WTC11 (cell line): Measurements from ENCODE around the gene PGP. TPM values are rescaled to one million over a fixed set of nuclear protein-coding genes. Genes with fewer than 3 reads are reported as not detected.

Source experiments
- ATAC-seq: fragments of 200-7000 bp; cut with Tn5 transposase; 2 replicates; pipeline ENCODE4 v1.10.0; 2021; ENCODE audit warnings: mild to moderate bottlenecking, moderate library complexity
- CTCF ChIA-PET: fragments of 300-600 bp; sonication (Branson Sonifier 250); formaldehyde crosslinking; loops from one replicate; lab custom pipeline; 2021; ENCODE audit warnings: antibody characterized with exemption; lab: Charles Lee
- POLR2A ChIA-PET: fragments of 350-600 bp; sonication (Branson Sonifier 250); formaldehyde crosslinking; loops from one replicate; lab custom pipeline; 2021; ENCODE audit warnings: antibody characterized with exemption; lab: Charles Lee
- DNase-seq: peaks from one replicate; pipeline ENCODE4 v3.0.0; 2021; ENCODE audit warnings: low spot score
- H3K27ac Mint-ChIP-seq: 2 replicates; pipeline ENCODE4 v1.8.0; 2021; ENCODE audit warnings: mixed read lengths
- H3K27me3 Mint-ChIP-seq: 2 replicates; pipeline ENCODE4 v1.8.0; 2021; ENCODE audit warnings: low read depth, mild to moderate bottlenecking, moderate library complexity, mixed read lengths
- H3K36me3 Mint-ChIP-seq: 2 replicates; pipeline ENCODE4 v1.8.0; 2021; ENCODE audit warnings: mixed read lengths
- H3K4me1 Mint-ChIP-seq: 2 replicates; pipeline ENCODE4 v1.8.0; 2022; ENCODE audit warnings: mixed read lengths
- H3K4me3 Mint-ChIP-seq: 2 replicates; pipeline ENCODE4 v1.8.0; 2021; ENCODE audit warnings: mild to moderate bottlenecking, moderate library complexity, mixed read lengths
- H3K9me3 Mint-ChIP-seq: 2 replicates; pipeline ENCODE4 v1.8.0; 2021; ENCODE audit warnings: mixed read lengths
- ATF3 ChIP-seq: sonication (generic); formaldehyde crosslinking; conservative IDR thresholded peaks from 2 replicates; pipeline ENCODE4 v1.8.1; 2022; ENCODE audit warnings: mild to moderate bottlenecking, missing genetic modification reagents
- CREM ChIP-seq: sonication (generic); formaldehyde crosslinking; IDR thresholded peaks from 2 replicates; pipeline ENCODE4 v1.8.1; 2022; ENCODE audit warnings: mild to moderate bottlenecking, missing genetic modification reagents, moderate library complexity
- E2F4 ChIP-seq: sonication (generic); formaldehyde crosslinking; IDR thresholded peaks from 2 replicates; pipeline ENCODE4 v1.8.1; 2022; ENCODE audit warnings: low read depth, mild to moderate bottlenecking, moderate library complexity, missing genetic modification reagents, borderline replicate concordance
- ESRRA ChIP-seq: sonication (generic); formaldehyde crosslinking; IDR thresholded peaks from 2 replicates; pipeline ENCODE4 v1.8.1; 2022; ENCODE audit warnings: mild to moderate bottlenecking, missing genetic modification reagents, borderline replicate concordance
- FOXJ3 ChIP-seq: sonication (generic); formaldehyde crosslinking; IDR thresholded peaks from 2 replicates; pipeline ENCODE4 v1.9.0; 2021; ENCODE audit warnings: missing genetic modification reagents, mild to moderate bottlenecking, borderline replicate concordance
- IRF1 ChIP-seq: sonication (generic); formaldehyde crosslinking; IDR thresholded peaks from 2 replicates; pipeline ENCODE4 v1.8.0; 2023; ENCODE audit warnings: missing genetic modification reagents
- JAZF1 ChIP-seq: fragments of 250-450 bp; sonication (Bioruptor Pico); IDR thresholded peaks from 2 replicates; pipeline ENCODE4 v1.9.0; 2021; ENCODE audit warnings: moderate library complexity, mild to moderate bottlenecking, inconsistent platforms
- MYBL2 ChIP-seq: sonication (generic); formaldehyde crosslinking; IDR thresholded peaks from 2 replicates; pipeline ENCODE4 v1.8.1; 2023; ENCODE audit warnings: mild to moderate bottlenecking, moderate library complexity, missing genetic modification reagents
- NFATC4 ChIP-seq: fragments of 250-450 bp; sonication (Bioruptor Pico); IDR thresholded peaks from 2 replicates; pipeline ENCODE4 v1.9.0; 2021; ENCODE audit warnings: mild to moderate bottlenecking
- NR1H2 ChIP-seq: sonication (generic); formaldehyde crosslinking; IDR thresholded peaks from 2 replicates; pipeline ENCODE4 v1.9.0; 2021; ENCODE audit warnings: mild to moderate bottlenecking, moderate library complexity, missing genetic modification reagents
- NR2C2 ChIP-seq: sonication (generic); formaldehyde crosslinking; IDR thresholded peaks from 2 replicates; pipeline ENCODE4 v1.8.0; 2022; ENCODE audit warnings: mild to moderate bottlenecking, missing genetic modification reagents
- NR3C1 ChIP-seq: sonication (generic); formaldehyde crosslinking; conservative IDR thresholded peaks from 2 replicates; pipeline ENCODE4 v1.8.1; 2023; ENCODE audit warnings: low read depth, mild to moderate bottlenecking, missing genetic modification reagents
- PRRX2 ChIP-seq: fragments of 250-450 bp; sonication (Bioruptor Pico); IDR thresholded peaks from 2 replicates; pipeline ENCODE4 v1.8.0; 2021; ENCODE audit warnings: mild to moderate bottlenecking
- SMAD3 ChIP-seq: sonication (generic); formaldehyde crosslinking; IDR thresholded peaks from 2 replicates; pipeline ENCODE4 v1.8.0; 2022; ENCODE audit warnings: missing genetic modification reagents, mild to moderate bottlenecking, borderline replicate concordance
- SP1 ChIP-seq: sonication (generic); formaldehyde crosslinking; conservative IDR thresholded peaks from 2 replicates; pipeline ENCODE4 v1.8.1; 2022; ENCODE audit warnings: missing genetic modification reagents
- TEAD4 ChIP-seq: sonication (generic); formaldehyde crosslinking; IDR thresholded peaks from 2 replicates; pipeline ENCODE4 v1.8.0; 2022; ENCODE audit warnings: mild to moderate bottlenecking, missing genetic modification reagents
- USF2 ChIP-seq: sonication (generic); formaldehyde crosslinking; IDR thresholded peaks from 2 replicates; pipeline ENCODE4 v1.8.1; 2023; ENCODE audit warnings: mild to moderate bottlenecking, missing genetic modification reagents, moderate library complexity
- ZNF121 ChIP-seq: sonication (generic); formaldehyde crosslinking; IDR thresholded peaks from 2 replicates; pipeline ENCODE4 v1.8.0; 2023; ENCODE audit warnings: missing genetic modification reagents
- ZNF138 ChIP-seq: sonication (generic); formaldehyde crosslinking; conservative IDR thresholded peaks from 2 replicates; pipeline ENCODE4 v1.8.1; 2022; ENCODE audit warnings: mild to moderate bottlenecking, moderate library complexity, missing genetic modification reagents
- ZNF396 ChIP-seq: fragments of 250-450 bp; sonication (Bioruptor Pico); IDR thresholded peaks from 2 replicates; pipeline ENCODE4 v1.8.0; 2021; ENCODE audit warnings: mild to moderate bottlenecking, moderate library complexity, borderline replicate concordance
- ZNF416 ChIP-seq: fragments of 250-450 bp; sonication (Bioruptor Pico); IDR thresholded peaks from 2 replicates; pipeline ENCODE4 v1.9.0; 2021; ENCODE audit warnings: mild to moderate bottlenecking, inconsistent platforms
- ZNF425 ChIP-seq: fragments of 250-450 bp; sonication (Bioruptor Pico); conservative IDR thresholded peaks from 2 replicates; pipeline ENCODE4 v1.9.0; 2021; ENCODE audit warnings: mild to moderate bottlenecking
- ZSCAN18 ChIP-seq: fragments of 250-450 bp; sonication (Bioruptor Pico); IDR thresholded peaks from 2 replicates; pipeline ENCODE4 v2.1.2; 2022; ENCODE audit warnings: mild to moderate bottlenecking, moderate library complexity
- total RNA-seq: library from RNA; stranded (reverse); gene quantifications from 3 replicates; pipeline ENCODE4 v1.2.3, GENCODE V29; 2021

PGP gene
- total RNA-seq, 1 experiment from 2014 or later = 39.5 TPM

GRCh38 chr16:2246301-2246885 is 31.8 kb upstream of the PGP start:
- no peak overlapping the region for H3K27ac Mint-ChIP-seq
- no peaks in the 10 kb centered on the region for H3K9me3 Mint-ChIP-seq
- CTCF ChIA-PET = interaction anchor here (1.2 to 1.5 kb wide), 2 partner anchors 8 to 51 kb away, joined by 3 to 4 read pairs; no protein-coding TSS in a partner anchor
- H3K27me3 Mint-ChIP-seq = no peaks in the 10 kb centered on the region
- no peak for ATAC-seq
- TF ChIP-seq TEAD4 (no peak), FOXJ3 (CRISPR knock-in tag) (no peak), ZNF138 (CRISPR knock-in tag) (no peak)
- TF ChIP-seq, all 79 proteins: peak for 0
- Mint-ChIP-seq H3K4me3 (no peak overlapping the region), H3K4me1 (no peaks in the 10 kb centered on the region), H3K36me3 (peaks cover 35% of the 10 kb centered on the region)
- POLR2A ChIA-PET = no interaction called here
- DNase-seq = no peak

GRCh38 chr16:2244926-2245795 is 30.5 kb upstream of the PGP start:
- TF ChIP-seq ZNF121 (peak; percentile 36; the same call in 1 of the 2 replicates), SMAD3 (CRISPR knock-in tag) (no peak), ZNF416 (CRISPR knock-in tag) (no peak), NFATC4 (CRISPR knock-in tag) (no peak), JAZF1 (CRISPR knock-in tag) (no peak), ATF3 (CRISPR knock-in tag) (no peak)
- no peaks in the 10 kb centered on the region for H3K9me3 Mint-ChIP-seq
- ChIA-PET CTCF (interaction anchor here (1.0 to 1.5 kb wide), 2 partner anchors 51 to 256 kb away, joined by 3 to 6 read pairs; no protein-coding TSS in a partner anchor), POLR2A (interaction anchor here (1.0 kb wide), 1 partner anchor 508 kb away, joined by 3 read pairs; no protein-coding TSS in a partner anchor)
- H3K36me3 Mint-ChIP-seq = peaks cover 35% of the 10 kb centered on the region
- H3K27me3 Mint-ChIP-seq = no peaks in the 10 kb centered on the region
- DNase-seq = no peak
- no peak overlapping the region for H3K4me3 Mint-ChIP-seq
- H3K4me1 Mint-ChIP-seq = no peaks in the 10 kb centered on the region
- no peak for ATAC-seq
- H3K27ac Mint-ChIP-seq = no peak overlapping the region

GRCh38 chr16:2244301-2244700 is 29.7 kb upstream of the PGP start:
- DNase-seq (peak; percentile 56), ATAC-seq (peak; percentile 46)
- no peaks in the 10 kb centered on the region; the same call in 1 of the 2 replicates for H3K27me3 Mint-ChIP-seq
- H3K36me3 Mint-ChIP-seq = peaks cover 33% of the 10 kb centered on the region
- no peak overlapping the region for H3K4me3 Mint-ChIP-seq
- no peaks in the 10 kb centered on the region for H3K9me3 Mint-ChIP-seq
- H3K27ac Mint-ChIP-seq = no peak overlapping the region
- ChIA-PET POLR2A (no interaction called here), CTCF (interaction anchor here (1.5 kb wide), 1 partner anchor 257 kb away, joined by 6 read pairs; no protein-coding TSS in a partner anchor)
- H3K4me1 Mint-ChIP-seq = no peaks in the 10 kb centered on the region
- no peak for TF ChIP-seq NR1H2 (CRISPR knock-in tag)
- no peak for TF ChIP-seq CREM (CRISPR knock-in tag)
- no peak for TF ChIP-seq ESRRA (CRISPR knock-in tag)
- no peak for TF ChIP-seq ZNF138 (CRISPR knock-in tag)
- TF ChIP-seq ZSCAN18 (CRISPR knock-in tag) = no peak
- no peak for TF ChIP-seq ZNF396 (CRISPR knock-in tag)
- no peak for TF ChIP-seq SP1
- TF ChIP-seq IRF1 (CRISPR knock-in tag) = no peak
- no peak for TF ChIP-seq NR3C1
- no peak for TF ChIP-seq USF2 (CRISPR knock-in tag)
- no peak for TF ChIP-seq E2F4
- TF ChIP-seq ZNF425 (CRISPR knock-in tag) = no peak
- TF ChIP-seq NR2C2 (CRISPR knock-in tag) = no peak
- no peak for TF ChIP-seq PRRX2 (CRISPR knock-in tag)
- no peak for TF ChIP-seq MYBL2 (CRISPR knock-in tag)
